Measurements from ENCODE around the gene FGF1. TPM values are rescaled to one million over a fixed set of nuclear protein-coding genes. Genes with fewer than 3 reads are reported as not detected.
A peak's percentile ranks its signal among the peaks of the same experiment; 100 is the strongest.

FGF1 gene
- total and polyA plus RNA-seq, 2 of the 4 experiments (the other 2 are of a cell fraction): 7.6 to 7.7 TPM

DNA sequence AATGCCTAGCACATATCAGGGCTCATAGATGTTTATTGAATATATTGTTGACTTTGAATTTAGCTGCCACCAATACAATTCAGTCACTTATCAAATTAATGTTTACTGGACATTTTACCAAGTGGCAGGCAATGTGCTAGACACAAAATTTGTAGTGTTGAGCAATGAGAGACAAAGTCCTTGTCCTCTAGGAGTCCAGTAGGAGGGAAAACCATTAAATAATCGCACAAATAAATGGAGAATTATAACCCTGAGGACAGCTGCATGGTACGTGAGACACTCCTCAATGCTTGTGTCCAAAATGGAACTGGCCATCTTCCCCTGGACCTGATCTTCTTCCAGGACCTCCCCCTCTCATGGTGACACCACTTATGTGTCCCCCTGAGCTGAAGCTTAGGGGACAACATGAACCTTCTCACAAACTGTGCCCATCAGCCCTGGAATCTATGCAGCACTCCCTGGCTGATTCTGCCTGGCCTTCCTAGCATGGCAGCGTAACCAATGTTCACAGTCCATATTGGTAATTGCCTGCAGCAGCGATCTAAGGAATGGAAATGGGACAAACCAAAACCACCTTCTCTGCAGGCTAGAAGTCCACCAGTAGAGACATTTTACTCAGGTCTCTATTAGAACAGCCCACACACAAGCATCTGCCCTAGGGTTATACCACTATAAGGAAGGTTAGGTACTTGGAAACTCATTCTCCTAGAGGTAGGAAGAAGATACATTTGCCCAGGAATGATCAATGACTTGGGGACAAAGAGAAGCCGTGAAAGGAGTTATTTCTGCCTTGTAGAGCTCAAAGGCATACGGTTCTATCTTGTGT, 75.5 kb downstream of the FGF1 start:
- no peak overlapping the region for H3K18ac ChIP-seq (ENCODE audit: low read depth, low read length)
- H3K14ac ChIP-seq (replicated peaks; ENCODE audit: low read depth, low read length): no peak overlapping the region
- POLR2A ChIA-PET (ENCODE audit: unreplicated experiment): no interaction called here
- H4K8ac ChIP-seq (ENCODE audit: low read depth in 2 of 2, low read length in 2 of 2): no peak overlapping the region
- no peak overlapping the region for H2AK9ac ChIP-seq (replicated peaks; ENCODE audit: low read depth, low read length, poor library complexity)
- H4K91ac ChIP-seq (ENCODE audit: insufficient read depth, low read depth, low read length): no peak overlapping the region
- 70% methylated on average over 2 of the region's 6 CpGs; no CpG with 5 or more reads in 1 of the 2 experiments for WGBS, 2 experiments (ENCODE audit: extremely low coverage in 2 of 2, insufficient read length in 1 of 2)
- no peak overlapping the region for H4K5ac ChIP-seq (ENCODE audit: low read depth, low read length)
- H3K4ac ChIP-seq (ENCODE audit: low read depth, low read length): 0 out of 2 replicates have a peak overlapping the region, but pooled peaks have one; percentile 23
- intact Hi-C loops (cut with micrococcal nuclease): loop anchor here (1.0 to 5.0 kb wide), 4 partner anchors 45 to 458 kb away; no protein-coding TSS in a partner anchor
- no peak overlapping the region for H2AFZ ChIP-seq (replicated peaks; ENCODE audit: low read length, poor library complexity)
- ATAC-seq (ENCODE audit: low read depth) (no peak), DNase-seq (no peak)
- H4K20me1 ChIP-seq (ENCODE audit: insufficient read depth, low read length): no peaks in the 10 kb centered on the region
- H3K4me3 ChIP-seq (ENCODE audit: insufficient read depth, low read depth, low read length): no peak overlapping the region
- no peaks in the 10 kb centered on the region for H3K27me3 ChIP-seq (ENCODE audit: control insufficient read depth, insufficient read depth, low read length)
- H2AK5ac ChIP-seq (ENCODE audit: low read depth, low read length): peak overlapping the region; percentile 32
- no peak overlapping the region for H3K56ac ChIP-seq (ENCODE audit: extremely low read depth, insufficient read depth, low read length)
- H3K9me1 ChIP-seq (ENCODE audit: insufficient read depth, low read length): peaks cover 19% of the 10 kb centered on the region
- in situ Hi-C loops (cut with MboI; ENCODE audit: low sequenced_read_pairs): loop anchor here (5.0 kb wide), 1 partner anchor 87 kb away; no protein-coding TSS in a partner anchor
- dilution Hi-C loops (cut with HindIII; ENCODE audit: low sequenced_read_pairs, unreplicated experiment): no loop called here
- peaks cover 0 to 11% of the 10 kb centered on the region in 2 experiments; a peak in 2 of 4 replicates for H3K79me1 ChIP-seq (ENCODE audit: low read depth in 1 of 2, low read length in 2 of 2)
- peak overlapping the region; percentile 10; the same call in 1 of the 2 replicates for H2BK120ac ChIP-seq (ENCODE audit: low read depth, low read length)
- H3K36me3 ChIP-seq (ENCODE audit: control insufficient read depth, insufficient read depth, low read length): no peaks in the 10 kb centered on the region
- no peak overlapping the region for H3K4me2 ChIP-seq (ENCODE audit: low read depth, low read length)
- peak overlapping the region; percentile 31; the same call in 1 of the 2 replicates for H2BK20ac ChIP-seq (ENCODE audit: low read depth, low read length)
- H3K27ac ChIP-seq (ENCODE audit: insufficient read depth, low read length): no peak overlapping the region
- H3K4me1 ChIP-seq (ENCODE audit: control insufficient read depth, insufficient read depth, low read length): peaks cover 20% of the 10 kb centered on the region
- no peak overlapping the region for H2BK5ac ChIP-seq (ENCODE audit: low read depth, low read length, poor library complexity, severe bottlenecking)
- H2BK15ac ChIP-seq (ENCODE audit: low read depth, low read length): 0 out of 3 replicates have a peak overlapping the region, but pooled peaks have one; percentile 5
- no peak overlapping the region for H3K23ac ChIP-seq (ENCODE audit: low read depth, low read length)
- H3K9ac ChIP-seq (ENCODE audit: low read depth, low read length): no peak overlapping the region
- H3K9me3 ChIP-seq (ENCODE audit: control insufficient read depth, insufficient read depth, low read length): no peaks in the 10 kb centered on the region
- TF ChIP-seq RAD21 (IDR thresholded peaks at IDR 0.05; ENCODE audit: low read length): no peak
- no peak for TF ChIP-seq RCOR1 (IDR thresholded peaks at IDR 0.05; ENCODE audit: insufficient replicate concordance, low read length)
- TF ChIP-seq BHLHE40 (IDR thresholded peaks at IDR 0.05; ENCODE audit: low read depth, low read length): no peak
- no peak for TF ChIP-seq RFX5 (IDR thresholded peaks at IDR 0.05; ENCODE audit: low read depth, low read length)
- no peak for TF ChIP-seq CHD1 (IDR thresholded peaks at IDR 0.05; ENCODE audit: low read depth, low read length)
- TF ChIP-seq, protein P1, sequence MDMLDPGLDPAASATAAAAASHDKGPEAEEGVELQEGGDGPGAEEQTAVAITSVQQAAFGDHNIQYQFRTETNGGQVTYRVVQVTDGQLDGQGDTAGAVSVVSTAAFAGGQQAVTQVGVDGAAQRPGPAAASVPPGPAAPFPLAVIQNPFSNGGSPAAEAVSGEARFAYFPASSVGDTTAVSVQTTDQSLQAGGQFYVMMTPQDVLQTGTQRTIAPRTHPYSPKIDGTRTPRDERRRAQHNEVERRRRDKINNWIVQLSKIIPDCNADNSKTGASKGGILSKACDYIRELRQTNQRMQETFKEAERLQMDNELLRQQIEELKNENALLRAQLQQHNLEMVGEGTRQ (IDR thresholded peaks at IDR 0.05; ENCODE audit: low read depth, low read length): no peak
- TF ChIP-seq CEBPB (IDR thresholded peaks at IDR 0.05; ENCODE audit: low read depth, low read length): no peak
- no peak for TF ChIP-seq MAFK (IDR thresholded peaks at IDR 0.05; ENCODE audit: low read depth, low read length)
- TF ChIP-seq, protein P2, sequence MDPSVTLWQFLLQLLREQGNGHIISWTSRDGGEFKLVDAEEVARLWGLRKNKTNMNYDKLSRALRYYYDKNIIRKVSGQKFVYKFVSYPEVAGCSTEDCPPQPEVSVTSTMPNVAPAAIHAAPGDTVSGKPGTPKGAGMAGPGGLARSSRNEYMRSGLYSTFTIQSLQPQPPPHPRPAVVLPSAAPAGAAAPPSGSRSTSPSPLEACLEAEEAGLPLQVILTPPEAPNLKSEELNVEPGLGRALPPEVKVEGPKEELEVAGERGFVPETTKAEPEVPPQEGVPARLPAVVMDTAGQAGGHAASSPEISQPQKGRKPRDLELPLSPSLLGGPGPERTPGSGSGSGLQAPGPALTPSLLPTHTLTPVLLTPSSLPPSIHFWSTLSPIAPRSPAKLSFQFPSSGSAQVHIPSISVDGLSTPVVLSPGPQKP (IDR thresholded peaks at IDR 0.05; ENCODE audit: borderline replicate concordance, low read depth, low read length): no peak
- TF ChIP-seq MXI1 (IDR thresholded peaks at IDR 0.05; ENCODE audit: borderline replicate concordance, low read depth, low read length): no peak
- no peak for TF ChIP-seq POLR2A (IDR thresholded peaks at IDR 0.05; ENCODE audit: low read depth, low read length)
- no peak for TF ChIP-seq NFE2L2 (IDR thresholded peaks at IDR 0.05; ENCODE audit: low read depth, low read length)
- no peak for TF ChIP-seq MAZ (IDR thresholded peaks at IDR 0.05; ENCODE audit: borderline replicate concordance, low read depth, low read length)
- CTCF ChIA-PET: interaction anchor here (0.6 to 3.9 kb wide), 5 partner anchors 45 to 264 kb away, joined by 3 to 19 read pairs (median 4); no protein-coding TSS in a partner anchor
- no TSS peak for BruUV-seq (replicated peaks)
